GM12892 (cell line): ENCODE measurements around the gene SEMA5B.

Experiments used
- DNase-seq: peaks from one replicate; pipeline ENCODE4 v3.0.0; 2011; ENCODE audit not compliant: insufficient read length
- FAIRE-seq: peaks from 2 replicates; lab custom pipeline; 2011; peaks lifted over from hg19 to GRCh38; lab: Jason Lieb, UNC
- POLR2A ChIP-seq: IDR thresholded peaks from 2 replicates; pipeline ENCODE4 v1.6.1; 2011; ENCODE audit warnings: low read depth, low read length, control low read depth
- POLR2AphosphoS5 ChIP-seq: IDR thresholded peaks from 2 replicates; pipeline ENCODE4 v1.6.1; 2011; ENCODE audit warnings: low read depth, low read length, control low read depth
- TAF1 ChIP-seq: IDR thresholded peaks from 2 replicates; pipeline ENCODE4 v1.6.1; 2011; ENCODE audit warnings: low read depth, mild to moderate bottlenecking, control low read depth, low read length, borderline replicate concordance

SEMA5B gene

GRCh38 chr3:123021388-123021787, 6.2 kb downstream of the SEMA5B start:
- no peak for DNase-seq
- TF ChIP-seq POLR2AphosphoS5 (no peak), TAF1 (no peak), POLR2A (no peak)
- FAIRE-seq: no peak

GRCh38 chr3:123020709-123021108, 6.9 kb downstream of the SEMA5B start:
- FAIRE-seq: no peak

GRCh38 chr3:123019591-123019990, 8.0 kb downstream of the SEMA5B start:
- TF ChIP-seq TAF1 (no peak), POLR2A (no peak), POLR2AphosphoS5 (no peak)
- DNase-seq (no peak), FAIRE-seq (no peak)

More at GRCh38 chr3:123020709-123021108, 6.9 kb downstream of the SEMA5B start:
- DNase-seq: no peak
- no peak for TF ChIP-seq POLR2AphosphoS5

- DNase-seq (no peak), FAIRE-seq (no peak)
- no peak for TF ChIP-seq TAF1
- no peak for TF ChIP-seq POLR2AphosphoS5
- no peak for TF ChIP-seq POLR2A
These were observed 8.4 kb downstream of the SEMA5B start for GRCh38 chr3:123019161-123019560.

- no peak for DNase-seq
- no peak for TF ChIP-seq TAF1
- no peak for TF ChIP-seq POLR2AphosphoS5
- TF ChIP-seq POLR2A: no peak
- FAIRE-seq: no peak
These were observed 8.9 kb downstream of the SEMA5B start for GRCh38 chr3:123018683-123019082.

GRCh38 chr3:123015596-123015995, 12.0 kb downstream of the SEMA5B start:
- no peak for FAIRE-seq
- no peak for TF ChIP-seq TAF1
- TF ChIP-seq POLR2AphosphoS5: no peak
- TF ChIP-seq POLR2A: no peak
- no peak for DNase-seq

- TF ChIP-seq POLR2AphosphoS5: no peak
- TF ChIP-seq TAF1: no peak
- no peak for TF ChIP-seq POLR2A
- no peak for FAIRE-seq
- no peak for DNase-seq
These were observed 13.7 kb downstream of the SEMA5B start for GRCh38 chr3:123013876-123014275.

- DNase-seq: no peak
- FAIRE-seq: no peak
- no peak for TF ChIP-seq POLR2AphosphoS5
- TF ChIP-seq POLR2A: no peak
- no peak for TF ChIP-seq TAF1
These were observed 14.9 kb downstream of the SEMA5B start for GRCh38 chr3:123012652-123013051.

GRCh38 chr3:123011447-123011846, 16.1 kb downstream of the SEMA5B start:
- TF ChIP-seq POLR2A (no peak), POLR2AphosphoS5 (no peak), TAF1 (no peak)
- no peak for FAIRE-seq
- DNase-seq: no peak

GRCh38 chr3:123008840-123009239, 18.7 kb downstream of the SEMA5B start:
- DNase-seq: no peak
- TF ChIP-seq POLR2AphosphoS5 (no peak), POLR2A (no peak), TAF1 (no peak)
- FAIRE-seq: no peak

GRCh38 chr3:123006609-123007008, 21.0 kb downstream of the SEMA5B start:
- DNase-seq: no peak
- no peak for FAIRE-seq
- TF ChIP-seq POLR2A (no peak), TAF1 (no peak), POLR2AphosphoS5 (no peak)

- DNase-seq (no peak), FAIRE-seq (no peak)
- TF ChIP-seq POLR2AphosphoS5: no peak
- no peak for TF ChIP-seq POLR2A
- no peak for TF ChIP-seq TAF1
These were observed 22.3 kb downstream of the SEMA5B start for GRCh38 chr3:123005291-123005690.

GRCh38 chr3:123004201-123004918, 23.2 kb downstream of the SEMA5B start:
- FAIRE-seq (no peak), DNase-seq (no peak)
- TF ChIP-seq POLR2A: no peak
- no peak for TF ChIP-seq POLR2AphosphoS5
- TF ChIP-seq TAF1: no peak
